GM18951 (cell line): ENCODE data around the gene UBALD2.
"Not testable (repeated sequence)": the region's sequence is repeated elsewhere in the genome, so short reads cannot be mapped to it uniquely, and the experiment has no call there.

Source experiments
- POLR2A ChIP-seq: IDR thresholded peaks from 4 replicates; pipeline ENCODE4 v1.6.1; 2011; ENCODE audit warnings: mild to moderate bottlenecking; ENCODE audit not compliant: insufficient read length, insufficient read depth; ENCODE audit errors: extremely low read depth
- in situ Hi-C: fragments of 300-500 bp; cut with MboI; formaldehyde crosslinking; loops from one replicate; pipeline ENCODE4 v1.12.0; 2022; ENCODE audit warnings: low sequenced_read_pairs, mixed read lengths, inconsistent platforms; ENCODE audit not compliant: unreplicated experiment

The UBALD2 gene

GRCh38 chr17:76264425-76264754, 758 bp upstream of the UBALD2 start:
- in situ Hi-C loops: no loop called here
- TF ChIP-seq POLR2A: no peak

GRCh38 chr17:76265624-76266243, 586 bp downstream of the UBALD2 start:
- in situ Hi-C loops: no loop called here
- peak; percentile 19 for TF ChIP-seq POLR2A

- in situ Hi-C loops: no loop called here
- TF ChIP-seq POLR2A: no peak
These were observed 1.2 kb downstream of the UBALD2 start for GRCh38 chr17:76266244-76266938.

GRCh38 chr17:76267051-76267576, 2.0 kb downstream of the UBALD2 start:
- TF ChIP-seq POLR2A: no peak
- in situ Hi-C loops: no loop called here

DNA sequence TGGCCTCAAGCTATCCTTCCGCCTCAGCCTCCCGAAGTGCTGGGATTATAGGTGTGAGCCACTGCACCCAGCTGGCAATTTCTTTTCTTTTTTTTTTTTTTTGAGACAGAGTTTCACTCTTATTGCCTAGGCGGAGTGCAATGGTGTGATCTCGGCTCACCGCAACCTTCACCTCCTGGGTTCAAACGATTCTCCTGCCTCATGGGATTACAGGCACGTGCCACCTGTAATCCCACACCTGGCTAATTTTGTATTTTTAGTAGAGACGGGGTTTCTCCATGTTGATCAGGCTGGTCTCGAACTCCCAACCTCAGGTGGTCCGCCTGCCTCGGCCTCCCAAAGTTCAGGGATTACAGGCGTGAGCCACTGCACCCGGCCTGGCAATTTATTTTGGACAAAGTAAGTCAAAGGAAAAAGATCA, 2.4 kb downstream of the UBALD2 start:
- in situ Hi-C loops: not testable (repeated sequence)

GRCh38 chr17:76268015-76268749, 3.0 kb downstream of the UBALD2 start:
- TF ChIP-seq POLR2A: peak; percentile 76
- in situ Hi-C loops: no loop called here

DNA sequence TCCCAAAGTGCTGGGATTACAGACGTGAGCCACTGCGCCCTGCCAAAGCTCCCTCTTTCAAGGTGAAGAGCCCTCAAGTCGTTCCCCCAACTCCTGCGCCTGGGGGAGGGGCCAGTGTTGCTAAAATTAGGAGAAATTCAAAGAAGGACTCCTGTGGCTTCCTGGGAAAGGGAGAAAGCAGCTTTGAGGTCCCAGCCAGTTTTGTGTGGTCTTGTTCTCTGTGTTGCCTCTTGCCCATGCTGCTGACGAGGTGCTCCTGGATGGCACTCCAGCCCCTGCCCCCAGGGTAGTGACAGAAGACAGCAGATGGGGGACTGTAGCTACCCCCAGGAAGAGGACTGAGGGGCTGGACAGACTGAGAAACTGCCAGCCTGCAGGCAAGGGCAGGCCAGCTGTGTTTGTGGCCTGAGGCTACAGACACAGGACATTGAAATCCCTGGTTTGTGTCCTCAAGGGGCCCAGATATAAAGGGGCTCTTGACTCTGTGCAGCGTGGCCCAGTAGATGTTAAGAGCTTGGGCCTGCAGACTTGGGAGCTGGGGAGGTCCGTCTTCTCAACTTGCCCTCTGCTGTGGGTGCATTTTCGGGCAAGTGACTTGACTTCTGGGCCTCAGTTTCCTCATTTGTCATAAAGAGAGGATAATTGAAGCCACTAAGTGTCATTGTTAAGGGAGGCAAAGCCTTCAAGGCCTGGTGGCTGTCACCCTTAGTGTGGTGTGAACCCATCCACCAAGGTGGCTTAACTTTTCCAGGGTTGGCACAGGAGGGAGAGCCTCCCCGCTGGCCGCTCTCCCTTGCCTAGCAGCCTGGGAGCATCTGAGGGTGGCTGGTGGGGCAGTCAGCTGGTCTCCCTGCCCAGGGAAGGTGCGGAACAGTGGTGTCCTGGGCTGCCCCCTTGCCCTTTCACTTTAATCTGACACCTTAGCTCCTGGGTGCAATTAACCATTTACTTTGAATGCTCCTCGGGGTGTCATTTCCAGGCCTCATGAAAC, 4.1 kb downstream of the UBALD2 start:
- no peak for TF ChIP-seq POLR2A
- in situ Hi-C loops: no loop called here

DNA sequence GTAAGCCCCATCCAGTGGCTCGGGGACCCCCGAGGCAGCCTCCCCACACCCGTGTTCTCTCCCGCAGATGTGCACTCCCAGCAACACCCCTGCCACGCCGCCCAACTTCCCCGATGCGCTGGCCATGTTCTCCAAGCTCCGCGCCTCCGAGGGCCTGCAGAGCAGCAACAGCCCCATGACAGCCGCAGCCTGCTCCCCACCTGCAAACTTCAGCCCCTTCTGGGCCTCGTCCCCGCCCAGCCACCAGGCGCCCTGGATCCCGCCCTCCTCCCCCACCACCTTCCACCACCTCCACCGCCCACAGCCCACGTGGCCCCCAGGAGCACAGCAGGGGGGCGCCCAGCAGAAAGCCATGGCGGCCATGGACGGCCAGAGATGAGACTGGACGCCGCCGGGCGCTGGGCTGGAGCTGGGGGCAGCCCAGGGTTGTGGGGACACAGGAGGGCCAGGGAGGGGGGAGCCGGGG, 5.0 kb downstream of the UBALD2 start:
- TF ChIP-seq POLR2A: peak; percentile 17
- in situ Hi-C loops: no loop called here

DNA sequence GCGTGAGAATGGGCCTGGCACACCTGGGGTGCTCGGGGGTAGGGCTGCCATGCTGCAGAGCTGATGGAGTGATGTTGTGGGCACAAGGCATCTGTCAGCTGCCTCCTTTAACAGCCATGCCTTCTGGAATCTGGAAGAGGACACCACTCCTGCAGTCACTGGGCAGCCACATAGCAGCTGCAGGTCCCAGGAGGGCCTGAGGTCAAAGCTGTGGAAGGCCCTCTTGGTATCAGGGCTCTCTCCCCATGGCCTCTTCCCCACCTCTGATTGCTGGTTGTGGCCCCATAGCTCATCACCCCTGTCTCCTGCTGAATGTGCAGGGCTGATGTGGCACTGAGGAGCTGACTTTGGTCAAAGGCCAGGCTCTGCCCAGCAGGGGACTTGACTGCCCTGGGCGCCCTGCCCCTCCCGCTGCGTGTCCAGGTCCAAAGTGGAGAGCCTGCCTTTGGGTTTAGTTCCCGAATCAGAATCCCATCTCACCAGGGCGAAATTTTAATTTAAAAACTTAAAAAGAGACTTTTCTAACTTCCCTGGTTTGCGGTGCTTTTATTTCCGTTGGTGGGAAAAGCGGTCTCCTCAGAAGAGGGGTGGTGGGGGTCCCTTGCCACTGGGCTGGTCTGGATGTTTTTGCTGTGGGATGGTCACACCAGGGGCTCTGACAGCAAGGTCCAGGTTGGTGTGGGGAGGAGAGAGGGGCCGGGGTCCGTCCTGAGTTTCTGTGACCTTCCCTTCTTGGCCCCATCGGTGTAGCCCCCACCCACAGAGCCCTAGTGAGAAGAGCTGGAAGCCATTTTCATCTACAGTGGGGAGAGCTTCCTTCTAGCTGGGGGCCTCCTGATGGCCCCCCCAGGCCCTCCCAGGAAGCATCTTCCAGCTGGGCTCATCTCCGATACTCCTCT, 5.9 kb downstream of the UBALD2 start:
- in situ Hi-C loops: no loop called here

DNA sequence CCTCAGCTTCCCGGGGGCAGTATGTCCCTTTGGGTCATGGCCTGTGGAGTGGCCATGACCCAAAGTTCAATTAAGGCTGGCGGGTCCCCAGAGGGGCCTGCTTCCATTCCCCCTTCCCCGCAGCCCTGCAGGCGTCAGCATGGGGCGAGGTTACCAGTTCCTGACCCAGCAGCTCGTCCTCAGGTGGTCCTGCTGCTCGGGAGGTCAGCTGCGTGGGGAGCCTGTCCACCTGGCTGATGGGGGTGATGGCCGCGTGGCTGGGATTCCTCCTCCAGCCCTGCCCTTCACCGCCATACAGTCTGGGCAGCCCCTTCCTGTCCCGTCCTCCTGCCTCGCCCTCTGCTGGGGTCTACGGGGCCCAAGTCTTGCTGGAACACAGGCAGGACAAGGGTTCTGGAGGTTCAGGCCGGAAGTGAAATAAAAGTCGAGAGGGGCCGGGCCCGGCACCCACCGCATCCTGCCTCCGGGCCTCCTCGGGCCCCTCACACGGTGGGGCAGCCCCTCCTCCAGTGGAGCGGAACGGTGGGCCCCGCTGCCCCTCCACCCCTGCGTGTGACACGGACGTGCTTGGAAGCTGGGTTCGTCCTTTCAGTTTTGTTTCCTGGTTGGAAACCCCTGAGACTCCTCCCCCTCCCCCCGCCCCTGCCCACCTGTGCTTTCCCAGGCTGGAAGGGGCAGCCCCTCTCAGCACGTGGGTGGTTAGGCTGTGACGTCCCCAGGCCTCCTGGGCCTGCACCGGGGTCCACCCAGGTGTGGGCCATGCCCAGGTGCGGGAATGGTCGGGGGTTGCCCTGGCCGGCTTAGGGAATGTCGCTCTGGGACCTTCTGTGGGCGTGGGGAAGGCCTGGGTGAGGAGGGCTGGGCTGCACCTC, 6.8 kb downstream of the UBALD2 start:
- TF ChIP-seq POLR2A: peak; percentile 87
- in situ Hi-C loops: no loop called here

More for the DNA sequence above, 5.9 kb downstream of the UBALD2 start:
- peak; percentile 31 for TF ChIP-seq POLR2A
